Body of pancreas (tissue), 4 donors: ENCODE data around the gene TF. TPM values are rescaled to one million over a fixed set of nuclear protein-coding genes. Genes with fewer than 3 reads are reported as not detected.

ENCODE experiments used
- ATAC-seq: fragments of 150-250 bp; one replicate; pipeline ENCODE4 v1.9.1; 2016
- DNase-seq, 4 donors: peaks; one replicate each; pipeline ENCODE4 v3.0.0-alpha.2; 2019
- H3K27ac ChIP-seq, 4 donors: fragments of 200-600 bp; sonication (generic); 1 replicate in 3 of 4; 2 replicates in 1 of 4; pipeline versions ENCODE4 v1.5.1 to v1.6.1; 2016 to 2019; ENCODE audit warnings: mild to moderate bottlenecking in 1 of 4, mixed read lengths in 1 of 4, moderate library complexity in 1 of 4
- H3K27me3 ChIP-seq, 2 donors: fragments of 200-600 bp; sonication (generic); one replicate each; pipeline ENCODE4 v1.6.0; 2016; ENCODE audit warnings: mild to moderate bottlenecking in 1 of 2
- H3K36me3 ChIP-seq, 2 donors: fragments of 200-600 bp; sonication (generic); replicated peaks in 1 of 2; 2 replicates each; pipeline ENCODE4 v1.5.1; 2016; ENCODE audit warnings: low read depth in 2 of 2; ENCODE audit not compliant: insufficient read depth in 1 of 2
- H3K4me1 ChIP-seq: fragments of 200-600 bp; sonication (generic); one replicate; pipeline ENCODE4 v1.6.0; 2016
- H3K4me3 ChIP-seq, 2 donors: fragments of 200-600 bp; sonication (generic); 1 replicate in 1 of 2; 2 replicates in 1 of 2; pipeline ENCODE4 v1.5.1; 2016 to 2019
- H3K9me3 ChIP-seq, 3 donors: fragments of 200-600 bp; sonication (generic); 1 replicate in 2 of 3; 2 replicates in 1 of 3; pipeline ENCODE4 v1.5.1; 2016
- POLR2A ChIP-seq, 3 donors: fragments of 450-650 bp; IDR thresholded peaks; one replicate each; pipeline ENCODE4 v1.6.1; 2016; ENCODE audit warnings: antibody characterized with exemption in 3 of 3, mild to moderate bottlenecking in 2 of 3
- WGBS, 2 donors: methylation state at CpG; one replicate each; pipeline ENCODE4 v1.1.5; 2017; 5-methylcytosine and 5-hydroxymethylcytosine counted together
- intact Hi-C: fragments of 100-400 bp; cut with DNase I; formaldehyde crosslinking; loops from one replicate; pipeline ENCODE4 v1.15.1; 2023
- total RNA-seq, 2 donors: library from RNA; depleted of rRNA; stranded (reverse); fragments of >200 nt; gene quantifications; one replicate each; pipeline ENCODE4 v1.1.0, GENCODE V29; 2016
- TF ChIP-seq, protein P1 (sequence below), 7 experiments: fragments of 450-650 bp in 4 of 7; fragments of 200-600 bp in 3 of 7; sonication (generic) in 3 of 7; IDR thresholded peaks; one replicate each; pipeline ENCODE4 v1.5.1; 2016 to 2019; ENCODE audit warnings: antibody characterized with exemption in 7 of 7

Gene TF
- total RNA-seq, 2 donors from 2014 or later, result 0.26 to 7.9 TPM

DNA sequence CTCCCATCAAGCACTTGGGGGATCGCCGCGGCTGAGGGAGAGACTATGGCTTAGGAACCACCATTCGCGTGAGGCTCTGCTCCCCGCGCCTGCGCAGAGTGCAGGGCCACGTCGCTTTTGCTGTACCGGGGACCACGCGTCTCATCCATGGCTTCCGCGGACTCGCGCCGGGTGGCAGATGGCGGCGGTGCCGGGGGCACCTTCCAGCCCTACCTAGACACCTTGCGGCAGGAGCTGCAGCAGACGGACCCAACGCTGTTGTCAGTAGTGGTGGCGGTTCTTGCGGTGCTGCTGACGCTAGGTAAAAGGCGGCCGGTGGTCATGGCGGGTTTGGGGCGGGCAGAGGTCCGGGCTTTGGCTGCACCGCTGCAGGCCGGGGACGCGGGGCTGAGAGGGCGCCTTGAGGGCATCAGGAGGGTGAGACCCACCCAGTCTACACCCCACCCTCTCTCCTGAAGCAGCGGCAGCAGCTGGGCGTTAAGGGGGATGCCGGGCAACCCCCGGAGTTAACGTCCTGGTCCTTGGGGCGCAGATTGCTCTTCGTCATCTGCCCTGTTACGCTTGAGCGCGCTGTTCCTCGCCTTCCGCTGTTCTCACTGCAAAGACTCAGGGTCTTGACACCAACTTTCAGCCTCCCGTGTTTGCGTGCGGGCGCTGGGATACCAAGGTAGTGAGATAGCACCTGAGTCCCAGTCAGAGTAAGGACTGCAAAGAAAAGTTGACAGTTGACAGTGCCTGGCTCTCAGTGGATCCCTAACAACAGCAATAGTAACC, 59.7 kb downstream of the TF start, which contains the start of gene SRPRB:
SRPRB (plus strand) TSS at position 114 of the 774 bp plus-strand sequence; CDS start at position 148, 34 bp downstream.
- Histone ChIP-seq H3K36me3 (peaks cover 0 to 7% of the 10 kb centered on the region in 2 donors), H3K9me3 (no peaks in the 10 kb centered on the region), H3K27me3 (no peaks in the 10 kb centered on the region), H3K27ac (peak within 1 kb of the TSS; percentile 83 to 91 (median 88)), H3K4me1 (peaks cover 23% of the 10 kb centered on the region), H3K4me3 (peak within 1 kb of the TSS; percentile 92 to 93)
- 0% methylated on average over 26 to 53 of the region's 53 CpGs for WGBS, 2 donors
- peak; percentile 80 to 93 (median 89) for TF ChIP-seq POLR2A (IDR thresholded peaks at IDR 0.05)
- TF ChIP-seq, protein P1, sequence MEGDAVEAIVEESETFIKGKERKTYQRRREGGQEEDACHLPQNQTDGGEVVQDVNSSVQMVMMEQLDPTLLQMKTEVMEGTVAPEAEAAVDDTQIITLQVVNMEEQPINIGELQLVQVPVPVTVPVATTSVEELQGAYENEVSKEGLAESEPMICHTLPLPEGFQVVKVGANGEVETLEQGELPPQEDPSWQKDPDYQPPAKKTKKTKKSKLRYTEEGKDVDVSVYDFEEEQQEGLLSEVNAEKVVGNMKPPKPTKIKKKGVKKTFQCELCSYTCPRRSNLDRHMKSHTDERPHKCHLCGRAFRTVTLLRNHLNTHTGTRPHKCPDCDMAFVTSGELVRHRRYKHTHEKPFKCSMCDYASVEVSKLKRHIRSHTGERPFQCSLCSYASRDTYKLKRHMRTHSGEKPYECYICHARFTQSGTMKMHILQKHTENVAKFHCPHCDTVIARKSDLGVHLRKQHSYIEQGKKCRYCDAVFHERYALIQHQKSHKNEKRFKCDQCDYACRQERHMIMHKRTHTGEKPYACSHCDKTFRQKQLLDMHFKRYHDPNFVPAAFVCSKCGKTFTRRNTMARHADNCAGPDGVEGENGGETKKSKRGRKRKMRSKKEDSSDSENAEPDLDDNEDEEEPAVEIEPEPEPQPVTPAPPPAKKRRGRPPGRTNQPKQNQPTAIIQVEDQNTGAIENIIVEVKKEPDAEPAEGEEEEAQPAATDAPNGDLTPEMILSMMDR (IDR thresholded peaks at IDR 0.05), result no peak
- peak; percentile 96 to 97 (median 97) for DNase-seq
- intact Hi-C loops, result loop anchor here (10.0 kb wide), 1 partner anchor 141 kb away; the partner anchor contains the start of gene TOPBP1
- peak; percentile 100 for ATAC-seq

DNA sequence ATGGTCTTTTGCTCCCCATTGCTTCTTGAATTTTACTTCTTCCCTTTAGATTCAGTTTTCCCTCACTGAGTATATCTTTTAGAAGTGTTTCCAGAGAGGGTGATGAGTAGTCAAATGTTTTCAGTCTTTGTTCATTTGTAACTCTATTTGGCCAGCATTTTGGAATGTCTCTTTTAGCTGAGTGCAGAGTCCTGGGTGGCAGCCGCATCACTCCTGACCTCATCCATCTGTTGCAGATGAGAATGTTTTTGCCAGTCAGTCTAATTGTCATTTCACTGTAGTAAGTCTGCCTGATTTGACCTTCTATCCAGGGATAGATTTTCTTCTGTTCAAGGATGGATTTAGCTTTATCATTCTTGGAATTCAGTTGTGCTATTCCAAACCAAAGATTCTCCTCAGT, 66.7 kb downstream of the TF start:
- no peak overlapping the region for H3K27ac ChIP-seq
- H3K27me3 ChIP-seq, result no peaks in the 10 kb centered on the region
- H3K4me3 ChIP-seq, result no peak overlapping the region
- H3K36me3 ChIP-seq, result peaks cover 0 to 25% of the 10 kb centered on the region in 2 donors
- ATAC-seq, result no peak
- peaks cover 36% of the 10 kb centered on the region for H3K4me1 ChIP-seq
- TF ChIP-seq, protein P1 (IDR thresholded peaks at IDR 0.05), result no peak
- no peak for TF ChIP-seq POLR2A (IDR thresholded peaks at IDR 0.05)
- 83 to 100% methylated on average over 1 of the region's 1 CpG for WGBS, 2 donors
- DNase-seq, result no peak
- intact Hi-C loops, result no loop called here
- H3K9me3 ChIP-seq, result no peaks in the 10 kb centered on the region

DNA sequence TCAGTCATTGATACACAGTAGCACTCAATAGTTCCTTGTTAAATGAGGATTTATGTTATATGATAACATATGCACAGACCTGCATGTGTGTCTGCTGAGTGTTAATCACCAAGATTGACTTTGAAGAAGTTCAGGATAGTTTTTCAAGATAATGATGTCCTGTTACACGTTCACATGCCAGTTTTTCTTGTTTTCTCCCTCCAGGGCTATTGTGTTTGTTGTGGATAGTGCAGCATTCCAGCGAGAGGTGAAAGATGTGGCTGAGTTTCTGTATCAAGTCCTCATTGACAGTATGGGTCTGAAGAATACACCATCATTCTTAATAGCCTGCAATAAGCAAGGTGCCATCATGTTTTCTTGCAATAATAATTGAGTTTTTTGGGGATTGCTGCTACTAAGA, 69.2 kb downstream of the TF start:
- TF ChIP-seq, protein P1 (IDR thresholded peaks at IDR 0.05), result no peak
- TF ChIP-seq POLR2A (IDR thresholded peaks at IDR 0.05), result no peak
- WGBS, 2 donors, result 55 to 58% methylated on average over 2 of the region's 2 CpGs
- H3K9me3 ChIP-seq, result no peaks in the 10 kb centered on the region
- ATAC-seq (no peak), DNase-seq (no peak)
- H3K4me3 ChIP-seq, result no peak overlapping the region
- intact Hi-C loops, result no loop called here
- no peak overlapping the region for H3K27ac ChIP-seq
- H3K36me3 ChIP-seq, result peaks cover 0 to 29% of the 10 kb centered on the region in 2 donors
- no peaks in the 10 kb centered on the region for H3K27me3 ChIP-seq
- H3K4me1 ChIP-seq, result peaks cover 15% of the 10 kb centered on the region

DNA sequence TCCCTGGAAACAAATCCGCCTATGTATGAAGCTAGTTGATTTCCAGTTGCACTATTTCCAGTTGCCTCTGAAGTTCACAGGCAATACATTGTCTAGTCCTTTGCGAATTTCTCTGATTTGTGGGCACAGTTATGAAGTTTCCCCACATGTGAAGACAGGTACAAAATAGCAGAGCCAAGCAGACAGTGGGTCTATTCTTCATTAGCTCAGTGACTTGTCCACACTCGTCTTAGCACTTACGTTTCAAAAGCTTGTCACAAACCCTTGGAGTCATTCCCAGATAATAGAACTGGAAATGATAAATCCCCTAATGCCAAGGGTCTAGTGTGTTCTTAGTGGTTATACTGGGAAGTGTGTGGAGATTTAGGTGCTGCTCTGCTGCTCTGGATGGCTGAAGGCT, 73.9 kb downstream of the TF start:
- DNase-seq (no peak), ATAC-seq (no peak)
- H3K9me3 ChIP-seq, result no peaks in the 10 kb centered on the region
- no peak overlapping the region for H3K27ac ChIP-seq
- 64 to 79% methylated on average over 4 of the region's 4 CpGs for WGBS, 2 donors
- intact Hi-C loops, result no loop called here
- TF ChIP-seq, protein P1 (IDR thresholded peaks at IDR 0.05), result no peak
- no peak for TF ChIP-seq POLR2A (IDR thresholded peaks at IDR 0.05)
- H3K36me3 ChIP-seq, result peaks cover 0 to 23% of the 10 kb centered on the region in 2 donors
- peaks cover 20% of the 10 kb centered on the region for H3K4me1 ChIP-seq
- no peaks in the 10 kb centered on the region for H3K27me3 ChIP-seq
- no peak overlapping the region for H3K4me3 ChIP-seq
